GM23338 (cell line): ENCODE data around the gene SKP1. TPM values are rescaled to one million over a fixed set of nuclear protein-coding genes. Genes with fewer than 3 reads are reported as not detected.

ENCODE experiments used
- ATAC-seq: fragments of 200-7000 bp; cut with Tn5 transposase; 3 replicates; pipeline ENCODE4 v1.9.1; 2020
- DNase-seq: peaks from one replicate; pipeline ENCODE4 v3.0.0-alpha.2; 2015; ENCODE audit warnings: low spot score
- H2AFZ ChIP-seq: fragments of 200-600 bp; sonication (generic); 2 replicates; pipeline ENCODE4 v1.8.0; 2016; ENCODE audit warnings: antibody characterized with exemption, mild to moderate bottlenecking, moderate library complexity
- H3F3A ChIP-seq: fragments of 200-600 bp; sonication (generic); replicated peaks from 2 replicates; pipeline ENCODE4 v1.8.0; 2017; ENCODE audit warnings: antibody characterized with exemption, mixed run types, low read depth
- H3K27ac ChIP-seq: fragments of 200-600 bp; sonication (generic); 2 replicates; pipeline ENCODE4 v1.6.1; 2016; ENCODE audit warnings: low read depth
- H3K27me3 ChIP-seq: fragments of 200-600 bp; sonication (generic); 2 replicates; pipeline ENCODE4 v1.8.0; 2016; ENCODE audit warnings: mild to moderate bottlenecking, mixed run types, moderate library complexity; ENCODE audit not compliant: insufficient read depth
- H3K36me3 ChIP-seq: fragments of 200-600 bp; sonication (generic); 2 replicates; pipeline ENCODE4 v1.8.0; 2016; ENCODE audit warnings: mild to moderate bottlenecking; ENCODE audit not compliant: insufficient read depth
- H3K4me1 ChIP-seq: fragments of 200-600 bp; sonication (generic); 2 replicates; pipeline ENCODE4 v1.8.0; 2016; ENCODE audit warnings: mild to moderate bottlenecking, moderate library complexity; ENCODE audit not compliant: insufficient read depth
- H3K4me2 ChIP-seq: fragments of 200-600 bp; sonication (generic); 2 replicates; pipeline ENCODE4 v1.7.1; 2017; ENCODE audit warnings: mixed run types
- H3K4me3 ChIP-seq: fragments of 200-600 bp; sonication (generic); 2 replicates; pipeline ENCODE4 v1.6.1; 2016; ENCODE audit warnings: mixed run types
- H3K79me2 ChIP-seq: fragments of 200-600 bp; sonication (generic); replicated peaks from 2 replicates; pipeline ENCODE4 v1.8.0; 2017; ENCODE audit warnings: mild to moderate bottlenecking; ENCODE audit not compliant: insufficient read depth
- H3K9me2 ChIP-seq: fragments of 200-600 bp; sonication (generic); 2 replicates; pipeline ENCODE4 v1.8.0; 2017; ENCODE audit not compliant: insufficient read depth
- H4K20me1 ChIP-seq: fragments of 200-600 bp; sonication (generic); replicated peaks from 2 replicates; pipeline ENCODE4 v1.8.0; 2017; ENCODE audit warnings: mild to moderate bottlenecking; ENCODE audit not compliant: insufficient read depth
- H3K27ac Mint-ChIP-seq: 2 replicates; pipeline ENCODE4 v1.8.0; 2020; ENCODE audit warnings: inconsistent platforms, mild to moderate bottlenecking, moderate library complexity, mixed read lengths
- H3K27me3 Mint-ChIP-seq: 3 replicates; pipeline ENCODE4 v1.8.0; 2022; ENCODE audit warnings: low read depth, mild to moderate bottlenecking, moderate library complexity, mixed read lengths, inconsistent platforms; ENCODE audit not compliant: insufficient read depth, poor library complexity
- H3K36me3 Mint-ChIP-seq: 3 replicates; pipeline ENCODE4 v1.8.0; 2021; ENCODE audit warnings: low read depth, mild to moderate bottlenecking, inconsistent platforms, moderate library complexity, mixed read lengths
- H3K4me1 Mint-ChIP-seq: 3 replicates; pipeline ENCODE4 v1.8.0; 2020; ENCODE audit warnings: mild to moderate bottlenecking, inconsistent platforms, mixed read lengths
- H3K4me3 Mint-ChIP-seq: 3 replicates; pipeline ENCODE4 v1.8.0; 2021; ENCODE audit warnings: moderate library complexity, mild to moderate bottlenecking, inconsistent platforms, mixed read lengths
- H3K9me3 Mint-ChIP-seq: 3 replicates; pipeline ENCODE4 v1.8.0; 2020; ENCODE audit warnings: moderate library complexity, mild to moderate bottlenecking, inconsistent platforms, mixed read lengths
- ETS1 ChIP-seq: IDR thresholded peaks from 2 replicates; pipeline ENCODE4 v1.6.1; 2016; ENCODE audit warnings: antibody characterized with exemption
- EZH2 ChIP-seq: fragments of 200-600 bp; sonication (generic); IDR thresholded peaks from one replicate; pipeline ENCODE4 v1.8.0; 2017; ENCODE audit warnings: antibody characterized with exemption, mild to moderate bottlenecking, low read depth; ENCODE audit not compliant: unreplicated experiment
- JUNB ChIP-seq: IDR thresholded peaks from one replicate; pipeline ENCODE4 v1.6.1; 2016; ENCODE audit warnings: antibody characterized with exemption; ENCODE audit not compliant: unreplicated experiment
- REST ChIP-seq: IDR thresholded peaks from one replicate; pipeline ENCODE4 v1.6.1; 2018; ENCODE audit warnings: antibody characterized with exemption; ENCODE audit not compliant: unreplicated experiment
- ZNF462 ChIP-seq: fragments of 250-450 bp; sonication (Bioruptor Pico); IDR thresholded peaks from 2 replicates; pipeline ENCODE4 v1.5.0; 2020; ENCODE audit warnings: mild to moderate bottlenecking, moderate library complexity
- polyA plus RNA-seq: library from polyadenylated mRNA; unstranded; fragments of >200 nt; fragmentation: Nextera tagmentation; extraction: Ambion mirVana; gene quantifications from 2 replicates; pipeline ENCODE4 v1.2.1, GENCODE V29; 2016
- total RNA-seq: library from RNA; depleted of rRNA; stranded (reverse); fragments of >200 nt; shearing (Covaris generic); gene quantifications from 2 replicates; pipeline ENCODE4 v1.2.3, GENCODE V29; 2014

The SKP1 gene
- total and polyA plus RNA-seq, 2 experiments from 2014 or later = 244 to 440 TPM

GRCh38 chr5:134119720-134120119 is 57.0 kb downstream of the SKP1 start:
- Mint-ChIP-seq H3K27me3 (peaks cover 19% of the 10 kb centered on the region), H3K36me3 (no peaks in the 10 kb centered on the region; the same call in 2 of the 3 replicates), H3K4me1 (no peaks in the 10 kb centered on the region), H3K4me3 (no peak overlapping the region), H3K27ac (no peak overlapping the region), H3K9me3 (no peaks in the 10 kb centered on the region)
- Histone ChIP-seq H3K27me3 (no peaks in the 10 kb centered on the region), H3K4me2 (no peak overlapping the region), H3K27ac (no peak overlapping the region), H3K4me3 (no peak overlapping the region), H3K36me3 (no peaks in the 10 kb centered on the region), H3F3A (0 out of 2 replicates have a peak, but pooled peaks cover 4% of the 10 kb centered on the region), H4K20me1 (peaks cover 10% of the 10 kb centered on the region), H3K9me2 (no peaks in the 10 kb centered on the region), H3K79me2 (no peaks in the 10 kb centered on the region), H2AFZ (no peak overlapping the region), H3K4me1 (no peaks in the 10 kb centered on the region)
- TF ChIP-seq EZH2 (no peak), ZNF462 (CRISPR knock-in tag) (no peak), REST (no peak), ETS1 (no peak), JUNB (no peak)
- DNase-seq (no peak), ATAC-seq (no peak)
